Epidermal melanocyte (primary cell): ENCODE measurements around the gene ERMARD.

Experiments used
- DNase-seq: peaks from one replicate; pipeline ENCODE4 v3.0.0; 2011; ENCODE audit warnings: low spot score; ENCODE audit not compliant: insufficient read length

The ERMARD gene

GRCh38 chr6:169783401-169783800, 32.0 kb downstream of the ERMARD start:
- DNase-seq = no peak

GRCh38 chr6:169783971-169784820, 32.8 kb downstream of the ERMARD start:
- no peak for DNase-seq

DNA sequence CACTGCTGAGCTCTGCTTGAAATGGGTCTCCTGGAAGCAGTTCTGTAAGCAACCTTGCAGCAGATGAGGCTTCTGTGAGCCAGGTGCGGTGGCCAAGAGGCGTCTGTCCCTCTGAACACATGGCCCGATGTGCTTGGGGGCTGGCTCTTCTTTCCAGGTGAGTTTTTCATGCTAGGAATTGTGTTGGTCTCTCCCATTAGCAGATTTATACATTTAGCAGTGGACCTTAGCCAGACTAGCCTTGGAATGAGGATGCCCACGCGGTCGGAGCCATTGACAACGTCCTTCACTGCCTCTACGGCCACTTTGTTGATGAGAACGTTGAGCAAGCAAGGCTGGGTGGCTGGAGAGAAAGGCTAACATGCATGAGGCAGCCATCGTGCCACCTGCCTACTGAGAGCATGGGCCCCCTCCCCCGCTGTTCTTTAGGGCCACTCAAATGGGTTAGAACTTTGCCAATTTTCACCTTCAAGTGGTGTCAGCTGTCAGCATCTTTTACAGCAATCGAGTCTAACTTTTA, 33.5 kb downstream of the ERMARD start:
- DNase-seq = no peak

DNA sequence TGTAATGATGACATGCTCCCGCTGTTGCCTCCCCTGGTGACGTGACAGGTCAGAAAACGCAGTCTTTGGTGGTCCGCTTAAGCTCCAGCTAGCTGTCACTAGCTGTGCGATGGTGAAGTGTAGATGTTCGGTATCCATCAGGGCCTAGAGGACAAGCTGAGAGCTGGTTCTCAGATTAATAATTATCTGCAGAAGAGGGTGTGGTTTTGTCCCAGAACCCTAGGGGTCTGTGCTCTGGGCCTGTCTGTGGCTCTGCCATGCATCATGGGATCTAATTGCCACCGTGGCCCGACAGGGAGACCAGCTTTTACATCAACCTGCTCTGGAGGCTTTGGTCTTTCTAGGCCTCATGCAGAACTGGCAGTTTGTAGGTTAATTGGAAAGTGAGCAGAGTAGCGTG, 34.1 kb downstream of the ERMARD start:
- DNase-seq = no peak

- DNase-seq = no peak
Observed at GRCh38 chr6:169786349-169786748, 34.9 kb downstream of the ERMARD start.

DNA sequence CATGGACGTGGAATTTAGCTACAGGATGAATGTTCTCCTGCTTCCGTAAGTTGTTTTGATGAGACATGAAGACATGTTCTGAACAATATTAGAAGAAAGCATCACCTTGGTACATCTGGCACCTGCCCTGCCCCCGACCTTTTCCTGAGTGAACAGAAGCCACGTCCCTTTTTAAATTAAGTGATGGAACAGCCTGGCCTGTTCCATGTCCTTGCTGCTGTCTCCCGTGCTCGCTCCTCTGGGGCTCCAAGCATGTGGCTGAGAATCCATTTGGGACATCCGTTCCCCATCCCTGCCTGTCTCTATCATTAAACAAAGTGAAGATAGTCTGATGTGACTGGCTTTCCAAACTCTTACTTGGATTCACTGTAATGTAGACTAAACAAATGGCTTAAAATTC, 36.4 kb downstream of the ERMARD start:
- DNase-seq = no peak

- no peak for DNase-seq
Observed at GRCh38 chr6:169788809-169789145, 37.4 kb downstream of the ERMARD start.

DNA sequence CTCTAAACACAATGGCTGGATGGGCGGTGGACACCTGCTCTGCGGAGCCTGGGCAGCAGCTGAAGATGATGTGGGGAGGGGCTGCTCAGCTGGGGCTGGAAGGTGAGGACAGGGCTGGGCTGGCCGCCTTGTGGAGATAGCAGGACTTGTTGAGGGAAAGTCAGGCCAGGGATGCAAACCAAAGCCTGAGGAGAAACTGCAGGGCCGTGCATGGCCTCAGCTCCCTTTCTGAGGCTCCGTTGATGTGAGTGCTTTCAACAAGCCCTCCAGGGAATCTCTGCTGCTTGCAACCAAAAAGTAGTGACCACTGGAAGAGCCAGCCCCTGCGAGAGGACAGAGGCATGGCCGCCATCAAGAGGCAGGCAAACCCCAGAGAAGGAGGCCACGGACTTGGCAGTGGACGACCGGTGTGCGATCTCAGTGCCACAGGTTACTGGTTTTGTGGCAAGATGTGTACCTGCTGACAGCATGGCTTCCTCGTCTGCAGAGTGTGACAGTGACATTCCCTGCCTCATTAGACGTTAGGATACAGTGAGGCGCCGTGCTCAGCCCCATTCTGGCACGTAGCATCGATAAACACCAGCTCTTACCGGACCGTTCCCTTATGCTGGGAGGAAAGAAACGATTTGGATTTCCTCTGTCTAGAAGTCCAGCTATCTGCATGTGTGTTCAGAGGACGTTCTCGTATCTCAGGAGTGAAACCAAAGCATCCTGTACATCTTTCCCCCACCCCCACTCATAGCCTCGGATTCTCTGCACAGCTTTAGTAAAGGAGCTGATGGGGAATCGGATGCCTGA, 37.9 kb downstream of the ERMARD start:
- no peak for DNase-seq

- peak; percentile 77 for DNase-seq
Observed at GRCh38 chr6:169789944-169790927, 38.8 kb downstream of the ERMARD start.

- DNase-seq = no peak
Observed at GRCh38 chr6:169791721-169792131, 40.3 kb downstream of the ERMARD start.

DNA sequence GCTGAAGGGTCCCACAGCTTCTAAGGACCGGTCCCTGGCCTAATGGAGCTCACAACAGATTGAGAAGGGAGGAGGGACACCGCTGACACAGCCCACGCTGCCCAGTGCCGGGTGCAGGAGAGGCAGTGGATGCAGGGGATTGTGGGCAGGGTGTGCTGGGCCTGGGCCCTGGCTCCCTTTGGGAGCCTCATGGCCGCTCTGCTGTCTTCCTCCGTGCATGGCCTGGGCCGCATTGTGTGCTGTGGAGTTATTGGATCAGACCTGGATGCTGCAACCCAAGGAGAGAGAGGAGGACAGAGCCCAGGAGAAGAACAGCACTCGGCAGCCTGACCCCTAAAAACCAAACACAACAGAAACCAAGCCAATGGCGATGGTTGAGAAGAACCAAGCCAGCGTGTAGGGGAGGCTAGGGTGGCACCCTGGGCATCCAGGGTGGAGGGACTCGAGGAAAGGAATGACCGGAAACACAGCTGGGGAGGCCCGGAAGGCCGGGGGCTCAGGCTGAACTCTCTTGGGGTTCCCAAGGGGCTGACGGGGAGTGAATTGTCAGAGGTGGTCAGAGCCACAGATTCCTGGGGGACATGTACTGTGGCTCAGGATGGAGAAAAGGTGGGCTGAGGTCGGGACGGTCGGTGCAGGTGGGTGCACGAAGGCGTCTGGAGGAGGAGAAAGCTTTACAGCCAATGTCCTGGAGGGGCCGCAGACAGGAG, 41.0 kb downstream of the ERMARD start:
- DNase-seq = no peak

DNA sequence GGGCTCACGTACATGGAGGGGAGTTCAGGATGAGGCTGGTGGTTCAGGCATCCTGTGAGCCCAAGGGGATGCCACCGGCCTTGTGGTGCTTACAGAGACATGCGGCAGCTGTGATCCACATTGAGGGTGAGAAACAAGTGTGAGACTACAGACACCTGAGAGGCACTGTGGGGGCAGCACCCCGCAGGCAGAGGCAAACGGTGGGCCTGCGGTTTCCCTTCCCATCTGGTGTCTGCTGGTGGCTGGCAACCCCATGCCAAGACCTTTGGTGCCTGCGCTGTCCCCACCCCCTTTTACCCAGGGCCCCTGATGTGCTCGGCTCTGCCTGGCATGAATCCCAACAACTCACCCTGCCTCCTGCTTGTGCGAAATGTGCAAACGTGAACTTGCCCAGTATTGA, 42.0 kb downstream of the ERMARD start:
- DNase-seq = no peak

DNA sequence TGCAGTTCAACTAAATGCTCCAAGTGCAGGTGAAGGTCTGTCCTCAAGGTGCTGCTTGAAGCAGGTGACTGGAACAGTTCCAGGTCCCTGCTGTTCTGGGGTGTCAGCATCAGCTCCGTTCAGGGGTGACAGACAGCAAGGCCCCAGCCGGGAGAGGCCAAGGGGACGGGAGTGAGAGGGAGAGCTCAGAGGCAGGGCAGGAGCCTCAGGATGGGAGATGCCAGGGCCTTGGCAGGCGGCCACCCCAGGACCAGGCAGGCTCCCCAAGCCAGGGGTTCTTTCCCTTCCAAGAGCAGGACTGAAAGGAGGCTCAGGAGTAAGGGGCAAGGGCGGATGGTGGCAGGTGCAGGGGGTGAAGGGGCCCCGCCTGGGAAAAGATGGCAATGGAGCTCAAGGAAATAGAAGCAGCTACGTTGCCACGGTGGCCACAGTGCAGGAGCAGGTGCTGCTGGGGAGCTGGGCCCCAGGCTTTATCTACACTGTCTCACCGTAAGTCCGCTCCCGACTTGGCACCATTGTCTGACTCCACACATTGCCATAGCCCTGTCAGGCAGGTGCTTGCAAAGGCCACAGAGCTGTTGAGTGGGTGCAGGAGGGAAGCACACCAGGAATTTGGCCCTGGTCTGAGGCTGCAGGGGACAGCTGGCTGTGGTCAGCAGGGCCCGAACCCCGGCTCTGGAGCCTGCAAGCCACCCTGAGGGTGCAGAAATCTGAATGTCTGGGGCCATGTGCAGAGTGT, 43.1 kb downstream of the ERMARD start:
- no peak for DNase-seq

GRCh38 chr6:169795196-169795595, 43.8 kb downstream of the ERMARD start:
- no peak for DNase-seq

GRCh38 chr6:169798764-169799473, 47.5 kb downstream of the ERMARD start:
- no peak for DNase-seq

DNA sequence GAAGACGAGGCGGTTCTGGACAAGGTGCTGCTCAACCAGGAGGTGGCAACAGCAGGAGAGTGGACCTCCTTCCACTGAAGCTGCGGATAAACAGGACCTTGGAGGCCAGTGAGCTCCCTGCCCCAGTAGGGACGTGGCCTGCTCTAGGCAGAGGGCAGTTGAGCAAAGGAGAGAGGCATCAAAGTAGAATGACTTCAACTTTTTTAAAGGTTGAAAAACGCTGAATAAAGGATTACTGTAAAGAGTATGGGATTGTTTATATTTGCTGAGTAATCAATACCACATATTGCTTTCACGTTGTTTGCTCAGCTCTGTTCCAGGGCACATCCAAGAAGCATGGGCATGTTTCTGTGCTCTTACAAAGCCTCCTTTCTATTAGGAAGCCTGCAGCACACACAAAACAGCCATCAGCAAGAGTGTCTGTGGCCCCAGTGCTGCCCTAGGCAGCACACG, 48.1 kb downstream of the ERMARD start:
- no peak for DNase-seq

GRCh38 chr6:169800116-169800667, 48.8 kb downstream of the ERMARD start:
- DNase-seq = no peak

DNA sequence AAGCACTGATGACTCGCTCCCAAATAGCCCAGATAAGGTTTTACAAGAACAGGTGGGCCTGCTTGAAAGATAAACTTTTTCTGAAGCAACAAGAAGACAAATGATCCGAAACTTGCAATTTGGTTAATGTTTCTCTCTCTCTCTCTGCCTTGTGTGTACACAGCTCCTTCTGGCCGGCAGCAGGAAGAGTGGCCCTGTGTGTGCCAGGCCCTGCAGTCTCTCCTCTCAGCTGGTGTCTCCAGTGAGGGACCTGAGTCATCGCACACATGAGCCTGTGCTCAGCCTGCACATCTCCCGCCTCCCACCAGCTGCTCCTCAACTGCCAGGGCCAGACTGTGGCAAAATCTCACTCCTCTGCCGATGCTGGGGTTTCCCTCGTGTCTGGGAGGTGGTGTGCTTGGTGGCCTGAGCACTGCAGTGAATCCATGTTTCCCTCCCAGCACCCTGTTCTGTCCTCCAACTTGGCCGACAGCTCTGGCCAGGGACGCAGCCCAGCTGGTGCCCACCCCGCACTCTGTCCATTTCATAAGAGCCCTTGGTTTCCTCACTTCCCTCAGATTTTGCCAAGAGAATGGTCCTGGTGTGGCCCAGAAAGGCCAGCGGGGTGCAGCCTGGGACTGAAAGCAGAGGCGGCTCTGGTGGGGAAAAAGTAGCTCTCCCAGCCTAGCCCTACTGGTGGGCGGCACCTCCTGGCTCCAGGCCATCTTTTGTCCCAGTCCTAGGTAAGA, 49.4 kb downstream of the ERMARD start:
- DNase-seq = no peak
